ENCODE results near the gene CRYBG1. TPM values are rescaled to one million over a fixed set of nuclear protein-coding genes. Genes with fewer than 3 reads are reported as not detected.

CRYBG1 gene
- total RNA-seq, 1 donor: 105 TPM

DNA sequence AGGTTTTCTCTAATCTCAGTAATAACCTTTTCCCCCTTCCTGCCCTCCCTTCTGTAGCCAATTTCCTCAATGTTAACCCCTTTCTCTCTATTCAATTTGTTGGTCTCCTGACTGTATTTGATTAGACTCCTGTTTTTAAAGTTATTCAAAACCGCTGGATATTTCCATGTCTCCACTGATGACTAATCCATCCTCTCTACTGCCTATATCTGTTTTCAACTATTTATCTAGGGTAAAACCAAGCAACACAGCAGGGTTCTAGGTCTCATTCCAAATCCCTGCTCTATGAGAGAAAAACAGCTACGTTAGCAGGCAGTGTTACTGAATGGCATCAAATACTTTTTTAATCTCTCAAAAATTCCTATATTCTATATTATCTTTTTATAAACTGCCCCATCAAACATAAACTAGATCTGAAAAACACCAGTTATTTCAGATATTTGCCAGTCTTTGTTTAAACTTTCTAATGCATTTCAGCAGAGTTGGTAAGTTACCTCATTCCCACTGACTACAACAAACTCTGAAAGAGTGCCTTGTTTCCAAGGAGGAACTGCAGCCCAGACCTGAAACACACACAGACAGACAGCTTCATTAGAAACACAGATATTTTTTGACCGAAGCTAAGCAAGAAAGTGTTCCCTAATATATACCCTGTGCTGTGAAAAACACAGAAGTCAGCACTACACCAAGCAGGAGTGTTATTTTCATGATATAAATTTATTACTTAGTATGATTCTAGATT, 260.6 kb downstream of the CRYBG1 start:
- no peak overlapping the region for H3K4me3 ChIP-seq (ENCODE audit: low read depth, low read length)
- TF ChIP-seq, protein P1, sequence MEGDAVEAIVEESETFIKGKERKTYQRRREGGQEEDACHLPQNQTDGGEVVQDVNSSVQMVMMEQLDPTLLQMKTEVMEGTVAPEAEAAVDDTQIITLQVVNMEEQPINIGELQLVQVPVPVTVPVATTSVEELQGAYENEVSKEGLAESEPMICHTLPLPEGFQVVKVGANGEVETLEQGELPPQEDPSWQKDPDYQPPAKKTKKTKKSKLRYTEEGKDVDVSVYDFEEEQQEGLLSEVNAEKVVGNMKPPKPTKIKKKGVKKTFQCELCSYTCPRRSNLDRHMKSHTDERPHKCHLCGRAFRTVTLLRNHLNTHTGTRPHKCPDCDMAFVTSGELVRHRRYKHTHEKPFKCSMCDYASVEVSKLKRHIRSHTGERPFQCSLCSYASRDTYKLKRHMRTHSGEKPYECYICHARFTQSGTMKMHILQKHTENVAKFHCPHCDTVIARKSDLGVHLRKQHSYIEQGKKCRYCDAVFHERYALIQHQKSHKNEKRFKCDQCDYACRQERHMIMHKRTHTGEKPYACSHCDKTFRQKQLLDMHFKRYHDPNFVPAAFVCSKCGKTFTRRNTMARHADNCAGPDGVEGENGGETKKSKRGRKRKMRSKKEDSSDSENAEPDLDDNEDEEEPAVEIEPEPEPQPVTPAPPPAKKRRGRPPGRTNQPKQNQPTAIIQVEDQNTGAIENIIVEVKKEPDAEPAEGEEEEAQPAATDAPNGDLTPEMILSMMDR (IDR thresholded peaks at IDR 0.05; ENCODE audit: insufficient read depth, low read length): no peak
- peak; percentile 7 for DNase-seq (ENCODE audit: low read depth)

Small RNA genes lying within 50 kb of the gene (small RNA-seq; reads per million reads assigned to genes)
- not detected for gene RF00019
- not detected for gene RNA5SP211
- not detected for gene RNU6-527P

Other genes with a start within 250 kb of the CRYBG1 start
- gene ATG5, start 35.0 kb upstream of the CRYBG1 start, total RNA-seq (ENCODE audit: low replicate concordance): 31.0 and 45.4 TPM in 2 replicates

All from fibroblast of the aortic adventitia (primary cell).